Measurements from ENCODE around the gene SMC1A.
"Not testable (repeated sequence)": the region's sequence is repeated elsewhere in the genome, so short reads cannot be mapped to it uniquely, and the experiment has no call there.

Gene SMC1A

GRCh38 chrX:53422861-53423306 is 430 bp upstream of the SMC1A start, which contains the start of gene RIBC1:
RIBC1 (plus strand) TSS chrX:53422873; CDS start chrX:53426277, 3,404 bp downstream.
- DNase-seq (ENCODE audit: low read depth in 2 of 2) = no peak

GRCh38 chrX:53421772-53422085 is 725 bp downstream of the SMC1A start:
- DNase-seq (ENCODE audit: low read depth in 2 of 2) = no peak

GRCh38 chrX:53421125-53421524 is 1.3 kb downstream of the SMC1A start:
- no peak for DNase-seq (ENCODE audit: low read depth in 2 of 2)

GRCh38 chrX:53420351-53420750 is 2.1 kb downstream of the SMC1A start:
- not testable (repeated sequence) for DNase-seq (ENCODE audit: low read depth in 2 of 2)

GRCh38 chrX:53412446-53412845 is 10.0 kb downstream of the SMC1A start:
- DNase-seq (ENCODE audit: low read depth in 2 of 2) = no peak

- DNase-seq (ENCODE audit: low read depth in 2 of 2) = no peak
Observed at GRCh38 chrX:53403535-53403934, 18.9 kb downstream of the SMC1A start.

GRCh38 chrX:53398216-53398615 is 24.2 kb downstream of the SMC1A start:
- DNase-seq (ENCODE audit: low read depth in 2 of 2) = no peak

- no peak for DNase-seq (ENCODE audit: low read depth in 2 of 2)
Observed at GRCh38 chrX:53395605-53396298, 26.7 kb downstream of the SMC1A start.

GRCh38 chrX:53383376-53384076 is 38.9 kb downstream of the SMC1A start:
- DNase-seq (ENCODE audit: low read depth in 2 of 2) = no peak

- DNase-seq (ENCODE audit: low read depth in 2 of 2) = no peak
Observed at GRCh38 chrX:53379747-53380146, 42.7 kb downstream of the SMC1A start.

- DNase-seq (ENCODE audit: low read depth in 2 of 2) = no peak
Observed at GRCh38 chrX:53379008-53379710, 43.3 kb downstream of the SMC1A start.

GRCh38 chrX:53377464-53377863 is 45.0 kb downstream of the SMC1A start:
- DNase-seq (ENCODE audit: low read depth in 2 of 2) = no peak

- DNase-seq (ENCODE audit: low read depth in 2 of 2) = no peak
Observed at GRCh38 chrX:53376888-53377287, 45.6 kb downstream of the SMC1A start.

GRCh38 chrX:53374923-53375322 is 47.5 kb downstream of the SMC1A start:
- no peak for DNase-seq (ENCODE audit: low read depth in 2 of 2)

GRCh38 chrX:53374222-53374820 is 48.1 kb downstream of the SMC1A start:
- no peak for DNase-seq (ENCODE audit: low read depth in 2 of 2)

GRCh38 chrX:53373307-53373706 is 49.1 kb downstream of the SMC1A start:
- no peak for DNase-seq (ENCODE audit: low read depth in 2 of 2)

- not testable (repeated sequence) for DNase-seq (ENCODE audit: low read depth in 2 of 2)
Observed at GRCh38 chrX:53366454-53366853, 56.0 kb downstream of the SMC1A start.

GRCh38 chrX:53362449-53362848 is 60.0 kb downstream of the SMC1A start:
- no peak for DNase-seq (ENCODE audit: low read depth in 2 of 2)

- no peak for DNase-seq (ENCODE audit: low read depth in 2 of 2)
Observed at GRCh38 chrX:53357799-53358530, 64.5 kb downstream of the SMC1A start.

GRCh38 chrX:53356186-53356585 is 66.3 kb downstream of the SMC1A start:
- peak in 1 of 2 donors; percentile 6 for DNase-seq (ENCODE audit: low read depth in 2 of 2)

- DNase-seq (ENCODE audit: low read depth in 2 of 2) = no peak
Observed at GRCh38 chrX:53354669-53355068, 67.8 kb downstream of the SMC1A start.

- no peak for DNase-seq (ENCODE audit: low read depth in 2 of 2)
Observed at GRCh38 chrX:53347948-53348347, 74.5 kb downstream of the SMC1A start.

Measured in stimulated activated CD4-positive, alpha-beta T cell treated with anti-CD3 and anti-CD28 coated beads, Interleukin-4, amount 100 ng/mL, for 48 hours (primary cell).